Keratinocyte (primary cell): ENCODE measurements around the gene PIP4K2C. TPM values are rescaled to one million over a fixed set of nuclear protein-coding genes. Genes with fewer than 3 reads are reported as not detected.

Source experiments
- DNase-seq: peaks from one replicate; pipeline ENCODE4 v3.0.0-alpha.2; 2011; ENCODE audit warnings: low read depth, missing footprints, low spot score
- FAIRE-seq: peaks from 2 replicates; lab custom pipeline; 2011; peaks lifted over from hg19 to GRCh38; lab: Jason Lieb, UNC
- H2AFZ ChIP-seq: 2 replicates; pipeline ENCODE4 v1.6.0; 2012; ENCODE audit warnings: low read length, control low read depth, inconsistent platforms; ENCODE audit not compliant: control insufficient read depth
- H3K27ac ChIP-seq: 2 replicates; pipeline ENCODE4 v1.5.1; 2011; ENCODE audit warnings: low read length; ENCODE audit not compliant: control insufficient read depth, insufficient read depth
- H3K27me3 ChIP-seq: 3 replicates; pipeline ENCODE4 v1.6.0; 2011; ENCODE audit warnings: low read length; ENCODE audit not compliant: control insufficient read depth, insufficient read depth; ENCODE audit errors: extremely low read depth
- H3K36me3 ChIP-seq, 2 experiments: 2 replicates in 1 of 2; 3 replicates in 1 of 2; pipeline ENCODE4 v1.5.1; 2011; ENCODE audit warnings: low read length in 2 of 2, mild to moderate bottlenecking in 1 of 2; ENCODE audit not compliant: control insufficient read depth in 2 of 2, insufficient read depth in 2 of 2; ENCODE audit errors: extremely low read depth in 1 of 2
- H3K4me1 ChIP-seq: 3 replicates; pipeline ENCODE4 v1.5.1; 2011; ENCODE audit warnings: low read length; ENCODE audit not compliant: control insufficient read depth, insufficient read depth; ENCODE audit errors: extremely low read depth
- H3K4me2 ChIP-seq: 3 replicates; pipeline ENCODE4 v1.6.0; 2011; ENCODE audit warnings: low read depth, low read length; ENCODE audit not compliant: control insufficient read depth, insufficient read depth; ENCODE audit errors: extremely low read depth
- H3K4me3 ChIP-seq, 3 experiments: fragments of 200-600 bp in 1 of 3; sonication (generic) in 1 of 3; 2 replicates in 2 of 3; 3 replicates in 1 of 3; pipeline ENCODE4 v1.5.1; 2011 to 2016; ENCODE audit warnings: low read length in 3 of 3, mild to moderate bottlenecking in 3 of 3, control low read depth in 2 of 3, inconsistent platforms in 1 of 3, low read depth in 1 of 3, mixed read lengths in 1 of 3, mixed run types in 1 of 3, moderate library complexity in 1 of 3; ENCODE audit not compliant: control insufficient read depth in 2 of 3, insufficient read depth in 2 of 3; ENCODE audit errors: extremely low read depth in 1 of 3
- H3K79me2 ChIP-seq: 2 replicates; pipeline ENCODE4 v1.6.0; 2012; ENCODE audit warnings: low read length; ENCODE audit not compliant: control insufficient read depth, insufficient read depth
- H3K9ac ChIP-seq: 3 replicates; pipeline ENCODE4 v1.6.0; 2011; ENCODE audit warnings: low read length; ENCODE audit not compliant: control insufficient read depth, insufficient read depth; ENCODE audit errors: extremely low read depth
- H3K9me1 ChIP-seq: 3 replicates; pipeline ENCODE4 v1.6.0; 2011; ENCODE audit warnings: low read length; ENCODE audit not compliant: control insufficient read depth, insufficient read depth; ENCODE audit errors: extremely low read depth
- H3K9me3 ChIP-seq: 2 replicates; pipeline ENCODE4 v1.5.1; 2012; ENCODE audit warnings: low read depth, low read length; ENCODE audit not compliant: control insufficient read depth
- H4K20me1 ChIP-seq: 3 replicates; pipeline ENCODE4 v1.6.0; 2011; ENCODE audit warnings: low read length; ENCODE audit not compliant: control insufficient read depth, insufficient read depth; ENCODE audit errors: extremely low read depth
- CTCF ChIP-seq, 3 experiments: IDR thresholded peaks in 1 of 3; conservative IDR thresholded peaks in 1 of 3; optimal IDR thresholded peaks in 1 of 3; 2 replicates in 2 of 3; 3 replicates in 1 of 3; pipeline versions ENCODE3 to v1.5.1; 2011; ENCODE audit warnings: low read length in 3 of 3, mild to moderate bottlenecking in 3 of 3, moderate library complexity in 2 of 3, control low read depth in 1 of 3, inconsistent platforms in 1 of 3; ENCODE audit not compliant: insufficient read depth in 2 of 3; ENCODE audit errors: extremely low read depth in 1 of 3
- EZH2 ChIP-seq: IDR thresholded peaks from one replicate; pipeline ENCODE4 v1.6.1; 2012; ENCODE audit warnings: inconsistent platforms, mild to moderate bottlenecking, low read length, moderate library complexity
- dilution Hi-C: fragments of 300-500 bp; cut with MboI; formaldehyde crosslinking; loops from one replicate; pipeline ENCODE4 v1.7.0; 2020; ENCODE audit warnings: low sequenced_read_pairs; ENCODE audit not compliant: extremely low pct_ligation_motif_present
- polyA plus RNA-seq, 5 experiments: library from polyadenylated mRNA; depleted of rRNA in 3 of 5; stranded (reverse) in 3 of 5; stranded (forward) in 1 of 5; unstranded in 1 of 5; fragments of >200 nt; gene quantifications; 1 replicate in 1 of 5; 2 replicates in 3 of 5; 3 replicates in 1 of 5; pipeline versions ENCODE4 v1.2.1 to v1.2.3, GENCODE V29; 2011 to 2012; ENCODE audit warnings: missing spikeins in 2 of 5, low read depth in 1 of 5, low replicate concordance in 1 of 5

The PIP4K2C gene
- polyA plus RNA-seq, 1 donor (not counting 4 experiments of a cell fraction or from before 2014, with no cell fraction given), result 93.6 TPM

DNA sequence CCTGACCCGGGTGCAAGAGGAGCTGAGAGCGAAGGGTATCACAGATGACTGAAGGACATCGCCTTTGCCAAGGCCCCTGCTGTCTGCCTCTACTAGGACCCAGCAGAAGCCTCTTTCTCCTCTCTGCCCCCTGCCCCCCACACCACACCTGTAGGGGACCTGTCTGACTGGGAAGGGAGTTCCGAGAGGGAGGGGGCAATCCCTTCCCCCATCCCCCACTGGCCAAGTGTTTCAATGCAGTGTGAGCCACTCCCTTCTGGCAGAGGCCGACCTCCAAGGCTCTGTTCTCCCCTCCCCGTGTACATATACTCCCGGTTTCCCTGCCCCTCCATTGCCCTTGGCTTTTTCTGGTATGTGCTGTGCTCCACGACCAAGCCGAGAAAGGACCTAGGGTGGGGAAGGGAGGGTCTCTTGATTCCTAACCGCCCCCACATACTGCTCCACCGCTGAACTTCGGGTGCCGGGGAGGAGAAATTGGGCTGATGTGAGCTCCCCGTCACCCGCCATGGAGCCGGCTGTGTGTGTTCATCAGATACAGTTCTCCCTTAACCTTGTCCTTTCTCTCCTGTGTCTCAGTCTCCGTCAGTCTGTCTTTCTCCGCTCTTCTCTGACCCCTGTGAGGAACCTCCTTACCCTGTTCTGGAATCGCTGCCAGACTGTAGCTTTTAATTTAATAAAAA, 18.2 kb downstream of the PIP4K2C start:
- peaks cover 56% of the 10 kb centered on the region for H3K27me3 ChIP-seq

GRCh38 chr12:57609781-57610553, 19.0 kb downstream of the PIP4K2C start:
- Histone ChIP-seq H3K4me3 (no peak overlapping the region), H3K4me1 (peaks cover 3% of the 10 kb centered on the region), H3K9ac (no peak overlapping the region), H3K27ac (no peak overlapping the region), H2AFZ (no peak overlapping the region), H3K4me2 (no peak overlapping the region), H3K9me1 (no peaks in the 10 kb centered on the region), H3K36me3 (no peaks in the 10 kb centered on the region), H3K79me2 (no peaks in the 10 kb centered on the region), H3K27me3 (peaks cover 61% of the 10 kb centered on the region), H3K9me3 (no peaks in the 10 kb centered on the region), H4K20me1 (no peaks in the 10 kb centered on the region)
- dilution Hi-C loops, result no loop called here
- DNase-seq (no peak), FAIRE-seq (no peak)
- TF ChIP-seq EZH2 (no peak), CTCF (optimal IDR thresholded peaks at IDR 0.05 in 1 of 3, IDR thresholded peaks at IDR 0.05 in 1 of 3, conservative IDR thresholded peaks at IDR 0.05 in 1 of 3; ENCODE audit: extremely low read depth in 1 of 3, insufficient read depth in 2 of 3, low read length in 3 of 3) (no peak)

More for the DNA sequence above, 18.2 kb downstream of the PIP4K2C start:
- Histone ChIP-seq H3K4me1 (peaks cover 6% of the 10 kb centered on the region), H2AFZ (no peak overlapping the region), H3K9me3 (no peaks in the 10 kb centered on the region), H3K36me3 (no peaks in the 10 kb centered on the region), H3K79me2 (no peaks in the 10 kb centered on the region), H3K4me2 (no peak overlapping the region), H3K27ac (no peak overlapping the region), H3K9me1 (no peaks in the 10 kb centered on the region), H3K4me3 (no peak overlapping the region), H3K9ac (no peak overlapping the region), H4K20me1 (no peaks in the 10 kb centered on the region)
- FAIRE-seq (no peak), DNase-seq (no peak)
- no peak for TF ChIP-seq CTCF (optimal IDR thresholded peaks at IDR 0.05 in 1 of 3, IDR thresholded peaks at IDR 0.05 in 1 of 3, conservative IDR thresholded peaks at IDR 0.05 in 1 of 3; ENCODE audit: extremely low read depth in 1 of 3, insufficient read depth in 2 of 3, low read length in 3 of 3)
- no peak for TF ChIP-seq EZH2
- dilution Hi-C loops, result no loop called here
